Activated CD8-positive, alpha-beta memory T cell treated with anti-CD3 and anti-CD28 coated beads for 36 hours (primary cell): Measurements from ENCODE around the gene GABARAPL2. TPM values are rescaled to one million over a fixed set of nuclear protein-coding genes. Genes with fewer than 3 reads are reported as not detected.
"Not testable (repeated sequence)": the region's sequence is repeated elsewhere in the genome, so short reads cannot be mapped to it uniquely, and the experiment has no call there.

Experiments
- CTCF ChIA-PET: fragments of 350-600 bp; sonication (Branson Sonifier 250); formaldehyde crosslinking; loops from one replicate; lab custom pipeline; 2021; ENCODE audit warnings: antibody characterized with exemption; lab: Charles Lee
- POLR2A ChIA-PET: fragments of 350-600 bp; sonication (Branson Sonifier 250); formaldehyde crosslinking; loops from one replicate; lab custom pipeline; 2021; ENCODE audit warnings: antibody characterized with exemption; lab: Charles Lee
- total RNA-seq, 2 experiments: library from RNA; stranded (reverse); gene quantifications; one replicate each; pipeline ENCODE4 v1.2.3, GENCODE V29; 2021

GABARAPL2 gene
- total RNA-seq: 10 to 100 TPM; 69.9 to 71.8 TPM

- CTCF ChIA-PET: interaction anchor here (1.1 kb wide), 1 partner anchor 49 kb away, joined by 3 read pairs; no protein-coding TSS in a partner anchor
- POLR2A ChIA-PET: interaction anchor here (0.5 to 1.8 kb wide), 6 partner anchors 10 to 67 kb away, joined by 3 to 8 read pairs (median 8); partner anchors contain the start of genes ADAT1 and TMEM231
These were observed at the start of gene GABARAPL2 for GRCh38 chr16:75566040-75566757. Gene GABARAPL2, plus strand, starts transcription at chr16:75566379. Its CDS starts 108 bp downstream, at chr16:75566487.

GRCh38 chr16:75519175-75519574 is 47.0 kb upstream of the GABARAPL2 start:
- CTCF ChIA-PET: no interaction called here
- POLR2A ChIA-PET: no interaction called here

- POLR2A ChIA-PET: no interaction called here
- CTCF ChIA-PET: interaction anchor here (0.9 kb wide), 1 partner anchor 10 kb away, joined by 3 read pairs; no protein-coding TSS in a partner anchor
These were observed 40.0 kb upstream of the GABARAPL2 start for GRCh38 chr16:75526032-75526790.

- POLR2A ChIA-PET: no interaction called here
- CTCF ChIA-PET: interaction anchor here (1.1 kb wide), 1 partner anchor 10 kb away, joined by 5 read pairs; no protein-coding TSS in a partner anchor
These were observed 38.3 kb upstream of the GABARAPL2 start for GRCh38 chr16:75527825-75528299.

- ChIA-PET CTCF (interaction anchor here (0.8 kb wide), 1 partner anchor 12 kb away, joined by 4 read pairs; no protein-coding TSS in a partner anchor), POLR2A (no interaction called here)
These were observed 36.9 kb upstream of the GABARAPL2 start for GRCh38 chr16:75529056-75529905.

GRCh38 chr16:75529959-75530358 is 36.2 kb upstream of the GABARAPL2 start:
- ChIA-PET POLR2A (no interaction called here), CTCF (no interaction called here)

GRCh38 chr16:75532142-75532765 is 33.9 kb upstream of the GABARAPL2 start:
- ChIA-PET CTCF (interaction anchor here (0.8 kb wide), 1 partner anchor 15 kb away, joined by 3 read pairs; no protein-coding TSS in a partner anchor), POLR2A (no interaction called here)

- CTCF ChIA-PET: no interaction called here
These were observed 33.4 kb upstream of the GABARAPL2 start for GRCh38 chr16:75532791-75533190.

GRCh38 chr16:75534560-75535205 is 31.5 kb upstream of the GABARAPL2 start:
- CTCF ChIA-PET: interaction anchor here (0.8 to 1.1 kb wide), 2 partner anchors 11 to 17 kb away, joined by 3 to 5 read pairs; no protein-coding TSS in a partner anchor
- POLR2A ChIA-PET: no interaction called here

More at GRCh38 chr16:75532791-75533190, 33.4 kb upstream of the GABARAPL2 start:
- POLR2A ChIA-PET: no interaction called here

- ChIA-PET CTCF (interaction anchor here (0.8 to 1.1 kb wide), 2 partner anchors 12 to 18 kb away, joined by 3 to 5 read pairs; no protein-coding TSS in a partner anchor), POLR2A (no interaction called here)
These were observed 30.9 kb upstream of the GABARAPL2 start for GRCh38 chr16:75535211-75535843.

- CTCF ChIA-PET: interaction anchor here (1.1 kb wide), 1 partner anchor 18 kb away, joined by 5 read pairs; no protein-coding TSS in a partner anchor
- POLR2A ChIA-PET: no interaction called here
These were observed 30.3 kb upstream of the GABARAPL2 start, which contains the start of gene CHST5 for GRCh38 chr16:75535901-75536300. Gene CHST5, minus strand, starts transcription at chr16:75536108. Its CDS starts 5,724 bp downstream, at chr16:75530384.

GRCh38 chr16:75537776-75538175 is 28.4 kb upstream of the GABARAPL2 start:
- ChIA-PET CTCF (interaction anchor here (0.7 kb wide), 1 partner anchor 1738 kb away, joined by 3 read pairs; no protein-coding TSS in a partner anchor), POLR2A (no interaction called here)

GRCh38 chr16:75538882-75539565 is 27.2 kb upstream of the GABARAPL2 start:
- CTCF ChIA-PET, POLR2A ChIA-PET: not testable (repeated sequence)

- ChIA-PET CTCF (no interaction called here), POLR2A (no interaction called here)
These were observed 24.9 kb upstream of the GABARAPL2 start for GRCh38 chr16:75541236-75541635.

GRCh38 chr16:75542462-75542861 is 23.7 kb upstream of the GABARAPL2 start:
- POLR2A ChIA-PET: interaction anchor here (0.7 kb wide), 1 partner anchor 148 kb away, joined by 5 read pairs; no protein-coding TSS in a partner anchor
- CTCF ChIA-PET: not testable (repeated sequence)

GRCh38 chr16:75545879-75546278 is 20.3 kb upstream of the GABARAPL2 start:
- CTCF ChIA-PET: interaction anchor here (1.0 kb wide), 1 partner anchor 28 kb away, joined by 3 read pairs; no protein-coding TSS in a partner anchor

More at GRCh38 chr16:75545879-75546278, 20.3 kb upstream of the GABARAPL2 start:
- POLR2A ChIA-PET: not testable (repeated sequence)
